GM10266 (cell line): ENCODE results near the gene UBE2K.

Experiments used
- DNase-seq: peaks from one replicate; pipeline ENCODE4 v3.0.0; 2012; ENCODE audit errors: extremely low spot score
- TF ChIP-seq, protein P1 (sequence below): IDR thresholded peaks from 2 replicates; pipeline ENCODE4 v1.5.1; 2012; ENCODE audit warnings: mild to moderate bottlenecking, low read depth; ENCODE audit not compliant: control insufficient read depth, insufficient read depth; ENCODE audit errors: missing control alignments

UBE2K gene

DNA sequence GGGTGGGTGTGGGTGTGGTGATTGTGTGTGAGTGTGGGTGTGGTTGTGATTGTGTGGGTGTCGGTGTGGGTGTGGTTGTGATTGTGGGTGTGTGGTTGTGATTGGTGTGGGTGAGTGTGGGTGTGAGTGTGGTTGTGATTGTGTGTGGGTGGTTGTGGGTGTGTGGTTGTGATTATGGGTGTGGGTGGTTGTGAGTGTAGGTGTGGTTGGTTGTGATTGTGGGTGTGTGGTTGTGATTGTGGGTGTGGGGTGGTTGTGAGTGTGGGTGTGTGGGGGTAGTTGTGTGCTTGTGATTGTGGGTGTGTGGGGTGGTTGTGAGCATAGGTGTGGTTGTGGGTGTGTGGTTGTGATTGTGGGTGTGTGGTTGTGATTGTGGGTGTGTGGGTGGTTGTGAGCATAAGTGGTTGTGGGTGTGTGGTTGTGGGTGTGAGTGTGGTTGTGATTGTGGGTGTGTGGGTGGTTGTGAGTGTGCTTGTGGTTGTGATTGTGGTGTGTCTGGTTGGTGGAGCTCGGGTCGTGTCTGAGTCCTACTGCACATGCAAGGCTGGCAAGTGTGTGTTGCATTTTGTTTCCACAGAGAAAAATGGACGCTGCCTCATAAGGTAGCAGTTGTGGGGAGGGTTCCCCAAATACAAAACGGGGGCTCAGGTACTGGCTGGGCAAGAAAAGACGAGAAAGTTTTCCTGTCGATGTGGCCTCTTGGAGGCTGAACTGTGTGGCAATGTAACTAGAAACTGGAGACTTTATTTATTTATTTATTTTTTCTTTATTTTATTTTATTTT, 116.7 kb downstream of the UBE2K start:
- TF ChIP-seq, protein P1, sequence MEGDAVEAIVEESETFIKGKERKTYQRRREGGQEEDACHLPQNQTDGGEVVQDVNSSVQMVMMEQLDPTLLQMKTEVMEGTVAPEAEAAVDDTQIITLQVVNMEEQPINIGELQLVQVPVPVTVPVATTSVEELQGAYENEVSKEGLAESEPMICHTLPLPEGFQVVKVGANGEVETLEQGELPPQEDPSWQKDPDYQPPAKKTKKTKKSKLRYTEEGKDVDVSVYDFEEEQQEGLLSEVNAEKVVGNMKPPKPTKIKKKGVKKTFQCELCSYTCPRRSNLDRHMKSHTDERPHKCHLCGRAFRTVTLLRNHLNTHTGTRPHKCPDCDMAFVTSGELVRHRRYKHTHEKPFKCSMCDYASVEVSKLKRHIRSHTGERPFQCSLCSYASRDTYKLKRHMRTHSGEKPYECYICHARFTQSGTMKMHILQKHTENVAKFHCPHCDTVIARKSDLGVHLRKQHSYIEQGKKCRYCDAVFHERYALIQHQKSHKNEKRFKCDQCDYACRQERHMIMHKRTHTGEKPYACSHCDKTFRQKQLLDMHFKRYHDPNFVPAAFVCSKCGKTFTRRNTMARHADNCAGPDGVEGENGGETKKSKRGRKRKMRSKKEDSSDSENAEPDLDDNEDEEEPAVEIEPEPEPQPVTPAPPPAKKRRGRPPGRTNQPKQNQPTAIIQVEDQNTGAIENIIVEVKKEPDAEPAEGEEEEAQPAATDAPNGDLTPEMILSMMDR = no peak
- DNase-seq = no peak

DNA sequence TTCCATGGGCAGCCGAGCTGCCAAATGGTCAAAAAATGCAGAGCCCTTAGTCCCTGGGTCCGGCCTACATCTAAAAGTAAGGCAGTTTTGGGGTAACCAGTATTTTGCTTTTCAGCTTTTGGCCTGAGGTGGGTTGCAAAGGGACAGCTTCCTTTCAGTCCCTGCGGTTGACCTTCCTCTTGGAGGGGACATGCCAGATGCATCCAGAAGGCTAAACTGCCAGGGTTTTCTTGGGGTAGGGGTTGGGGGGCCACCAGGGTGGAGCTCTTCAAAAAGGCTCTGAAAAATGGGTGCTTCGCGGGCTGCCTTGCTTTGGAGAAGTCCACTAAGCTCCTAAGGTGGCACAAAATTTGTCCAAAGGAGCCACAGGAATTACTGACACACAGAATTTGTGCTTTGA, 120.7 kb downstream of the UBE2K start:
- no peak for DNase-seq
- TF ChIP-seq, protein P1 = no peak

DNA sequence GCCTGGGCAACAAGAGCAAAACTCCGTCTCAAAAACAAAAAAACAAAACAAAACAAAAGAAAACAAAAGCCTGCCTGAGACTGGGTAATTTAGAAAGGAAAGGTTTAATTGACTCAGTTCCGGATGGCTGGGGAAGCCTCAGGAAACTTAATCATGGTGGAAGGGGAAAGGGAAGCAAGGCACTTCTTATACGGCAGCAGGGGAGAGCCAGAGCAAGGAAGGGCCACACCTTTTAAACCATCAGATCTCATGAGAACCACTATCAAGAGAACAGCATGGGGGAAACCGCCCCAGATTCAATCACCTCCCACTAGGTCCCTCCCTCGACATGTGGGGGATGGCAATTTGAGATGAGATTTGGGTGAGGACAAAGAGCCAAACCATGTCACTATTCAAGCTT, 122.2 kb downstream of the UBE2K start:
- TF ChIP-seq, protein P1 = no peak
- no peak for DNase-seq

DNA sequence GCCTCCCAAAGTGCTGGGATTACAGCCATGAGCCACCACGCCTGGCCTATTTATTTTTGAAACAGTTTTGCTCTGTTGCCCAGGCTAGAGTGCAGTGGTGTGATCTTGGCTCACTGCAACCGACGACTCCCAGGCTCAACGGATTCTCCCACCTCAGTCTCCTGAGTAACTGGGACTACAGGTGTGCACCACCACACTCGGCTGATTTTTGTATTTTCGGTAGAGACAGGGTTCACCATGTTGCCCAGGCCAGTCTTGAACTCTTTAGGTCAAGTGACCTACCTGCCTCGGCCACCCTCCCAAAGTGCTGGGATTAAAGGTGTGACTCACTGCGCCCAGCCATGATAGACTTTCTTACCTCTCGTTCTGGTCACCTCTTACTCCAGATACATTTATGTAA, 124.0 kb downstream of the UBE2K start:
- no peak for DNase-seq
- TF ChIP-seq, protein P1 = no peak

DNA sequence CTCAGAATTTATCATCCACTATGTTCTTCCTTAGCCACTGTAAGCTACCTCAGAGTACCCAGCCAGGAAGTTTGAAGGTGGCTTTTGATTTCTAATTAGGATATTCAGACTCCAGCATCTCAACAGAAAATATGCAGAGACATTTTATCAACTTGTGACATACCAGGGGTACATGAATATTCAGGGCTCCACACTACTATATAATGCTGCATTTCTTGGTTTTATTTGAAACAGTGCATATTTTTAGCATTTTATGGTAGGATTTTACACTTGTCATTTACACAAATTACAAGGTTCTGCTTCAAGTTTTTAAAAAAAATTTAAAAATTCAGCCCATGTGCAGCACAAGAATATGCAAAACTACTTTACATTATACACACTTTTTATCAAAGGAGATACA, 124.7 kb downstream of the UBE2K start:
- TF ChIP-seq, protein P1 = no peak
- DNase-seq = no peak

DNA sequence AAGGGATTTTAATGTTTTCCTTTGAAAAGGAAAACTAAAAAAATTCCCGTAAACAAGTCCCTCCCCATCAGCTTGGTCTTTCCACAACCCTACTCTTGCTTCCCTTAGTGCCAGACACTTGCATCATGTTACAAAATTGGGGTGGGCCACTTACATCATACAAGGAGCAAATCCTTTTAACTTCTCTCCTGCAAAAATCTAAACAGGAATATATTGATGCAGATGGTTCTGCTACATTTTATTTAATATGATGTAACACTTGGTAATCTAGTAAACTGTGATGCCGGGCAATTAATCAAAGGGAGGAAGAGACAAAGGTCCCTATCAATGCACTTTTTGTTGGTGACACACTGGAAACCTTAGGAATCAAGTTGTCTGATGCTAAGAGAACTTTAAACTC, 125.3 kb downstream of the UBE2K start:
- TF ChIP-seq, protein P1 = no peak
- no peak for DNase-seq

DNA sequence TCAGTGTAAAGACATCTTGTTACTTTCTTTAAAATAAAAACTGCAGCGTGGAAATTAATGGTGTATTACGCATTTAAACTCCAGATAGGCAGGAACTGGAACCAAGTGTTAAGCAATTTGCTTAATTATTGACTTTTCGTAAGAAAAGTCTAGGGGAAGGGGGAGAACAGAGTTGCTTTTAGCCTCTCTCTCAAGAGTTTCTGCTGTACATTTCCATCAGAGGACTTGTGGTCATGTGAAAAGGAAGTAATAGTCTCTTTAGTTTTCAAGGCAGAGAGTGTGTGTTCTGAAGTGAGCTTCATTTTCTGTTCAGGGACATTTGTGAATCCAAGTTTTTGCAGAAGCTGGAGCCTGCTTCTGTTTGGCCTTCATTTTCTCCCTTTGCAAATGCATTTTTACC, 127.2 kb downstream of the UBE2K start:
- TF ChIP-seq, protein P1 = no peak
- DNase-seq = no peak
